IMR-90 (cell line): ENCODE results near the gene CAMTA1.

Experiments used
- BHLHE40 ChIP-seq: fragments of 150-350 bp; IDR thresholded peaks from 2 replicates; pipeline ENCODE4 v1.6.1; 2016; ENCODE audit warnings: mild to moderate bottlenecking, low read depth, low read length
- CEBPB ChIP-seq: IDR thresholded peaks from 2 replicates; pipeline ENCODE4 v1.6.1; 2012; ENCODE audit warnings: low read depth, low read length, improper control_type of control experiment
- CHD1 ChIP-seq: IDR thresholded peaks from 2 replicates; pipeline ENCODE4 v1.6.1; 2012; ENCODE audit warnings: low read depth, low read length, improper control_type of control experiment
- CTCF ChIP-seq: conservative IDR thresholded peaks from 2 replicates; pipeline ENCODE4 v1.5.1; 2012; ENCODE audit warnings: mild to moderate bottlenecking, low read depth, low read length, improper control_type of control experiment
- ELK1 ChIP-seq: fragments of 150-350 bp; IDR thresholded peaks from 2 replicates; pipeline ENCODE4 v1.6.1; 2016; ENCODE audit warnings: low read depth, mild to moderate bottlenecking, low read length, moderate library complexity, borderline replicate concordance
- FOS ChIP-seq: fragments of 150-350 bp; IDR thresholded peaks from 2 replicates; pipeline ENCODE4 v1.6.1; 2016; ENCODE audit warnings: low read depth, low read length
- MAFK ChIP-seq: IDR thresholded peaks from 2 replicates; pipeline ENCODE4 v1.6.1; 2012; ENCODE audit warnings: low read depth, low read length, improper control_type of control experiment
- MAZ ChIP-seq: IDR thresholded peaks from 2 replicates; pipeline ENCODE4 v1.6.1; 2012; ENCODE audit warnings: low read depth, mild to moderate bottlenecking, low read length, improper control_type of control experiment, moderate library complexity, borderline replicate concordance
- MXI1 ChIP-seq: IDR thresholded peaks from 2 replicates; pipeline ENCODE4 v1.6.1; 2012; ENCODE audit warnings: low read depth, mild to moderate bottlenecking, low read length, moderate library complexity, borderline replicate concordance
- POLR2A ChIP-seq: IDR thresholded peaks from 2 replicates; pipeline ENCODE4 v1.6.1; 2012; ENCODE audit warnings: mild to moderate bottlenecking, low read depth, low read length
- RAD21 ChIP-seq: IDR thresholded peaks from 2 replicates; pipeline ENCODE4 v1.6.1; 2012; ENCODE audit warnings: low read length, improper control_type of control experiment
- RCOR1 ChIP-seq: IDR thresholded peaks from 2 replicates; pipeline ENCODE4 v1.6.1; 2012; ENCODE audit warnings: mild to moderate bottlenecking, low read length, improper control_type of control experiment; ENCODE audit not compliant: insufficient replicate concordance
- SMC3 ChIP-seq: fragments of 150-350 bp; IDR thresholded peaks from 2 replicates; pipeline ENCODE4 v1.6.1; 2016; ENCODE audit warnings: low read depth, mild to moderate bottlenecking, antibody characterized with exemption, low read length, moderate library complexity

DNA sequence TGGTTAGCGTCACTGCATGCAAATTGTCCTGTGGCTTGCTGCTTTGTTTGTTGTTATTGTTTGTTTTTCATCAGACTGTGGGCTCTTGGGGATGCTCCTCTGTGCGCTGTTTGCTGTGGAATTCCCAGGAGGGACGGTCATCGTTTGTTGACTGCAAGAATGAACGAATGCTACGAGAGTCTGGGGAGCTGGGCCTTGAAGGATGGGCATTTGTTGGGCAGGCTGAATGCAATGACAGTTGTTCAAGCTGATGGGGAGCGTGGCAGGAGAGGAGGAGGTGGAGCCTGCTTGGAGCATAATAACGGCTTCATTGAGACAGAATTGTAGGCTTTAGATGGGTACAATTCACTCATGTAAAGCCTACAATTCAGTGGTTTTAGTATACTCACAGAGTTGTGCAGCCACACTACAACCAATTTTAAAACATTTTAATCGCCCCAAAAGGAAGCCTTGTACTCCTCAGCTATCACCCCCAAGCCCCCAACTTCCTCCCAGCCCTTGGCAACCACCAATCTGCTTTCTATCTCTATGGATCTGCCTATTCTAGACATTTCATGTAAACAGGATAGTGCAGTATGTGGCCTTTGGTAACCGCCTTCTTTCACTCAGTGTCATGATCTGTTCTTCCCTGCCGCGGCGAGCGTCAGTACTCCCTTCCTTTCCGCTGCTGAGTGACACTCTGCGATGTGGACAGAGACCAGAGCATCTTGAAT, 190.2 kb downstream of the CAMTA1 start:
- no peak for TF ChIP-seq CTCF
- TF ChIP-seq ELK1, result no peak
- no peak for TF ChIP-seq MAFK
- TF ChIP-seq POLR2A, result no peak
- TF ChIP-seq MXI1, result no peak
- TF ChIP-seq SMC3, result no peak
- TF ChIP-seq RCOR1, result no peak
- TF ChIP-seq CHD1, result no peak
- TF ChIP-seq MAZ, result no peak
- no peak for TF ChIP-seq BHLHE40
- no peak for TF ChIP-seq RAD21
- TF ChIP-seq FOS, result no peak
- no peak for TF ChIP-seq CEBPB
